GM18951 (cell line): ENCODE measurements around the gene BNC2.
"Not testable (repeated sequence)": the region's sequence is repeated elsewhere in the genome, so short reads cannot be mapped to it uniquely, and the experiment has no call there.

ENCODE experiments used
- POLR2A ChIP-seq: IDR thresholded peaks from 4 replicates; pipeline ENCODE4 v1.6.1; 2011; ENCODE audit warnings: mild to moderate bottlenecking; ENCODE audit not compliant: insufficient read length, insufficient read depth; ENCODE audit errors: extremely low read depth
- in situ Hi-C: fragments of 300-500 bp; cut with MboI; formaldehyde crosslinking; loops from one replicate; pipeline ENCODE4 v1.12.0; 2022; ENCODE audit warnings: low sequenced_read_pairs, mixed read lengths, inconsistent platforms; ENCODE audit not compliant: unreplicated experiment

The BNC2 gene

GRCh38 chr9:16555802-16556201 lies 314.7 kb downstream of the BNC2 start:
- TF ChIP-seq POLR2A, result no peak
- in situ Hi-C loops, result no loop called here

- in situ Hi-C loops, result no loop called here
These were observed 316.5 kb downstream of the BNC2 start for GRCh38 chr9:16553869-16554540.

GRCh38 chr9:16552252-16552651 lies 318.2 kb downstream of the BNC2 start:
- in situ Hi-C loops, result no loop called here
- no peak for TF ChIP-seq POLR2A

More at GRCh38 chr9:16553869-16554540, 316.5 kb downstream of the BNC2 start:
- no peak for TF ChIP-seq POLR2A

- in situ Hi-C loops, result no loop called here
- TF ChIP-seq POLR2A, result no peak
These were observed 318.8 kb downstream of the BNC2 start for GRCh38 chr9:16551692-16552091.

- TF ChIP-seq POLR2A, result no peak
- in situ Hi-C loops, result no loop called here
These were observed 324.8 kb downstream of the BNC2 start for GRCh38 chr9:16545639-16546038.

- in situ Hi-C loops, result no loop called here
- TF ChIP-seq POLR2A, result no peak
These were observed 325.6 kb downstream of the BNC2 start for GRCh38 chr9:16544842-16545241.

- no peak for TF ChIP-seq POLR2A
- in situ Hi-C loops, result no loop called here
These were observed 326.8 kb downstream of the BNC2 start for GRCh38 chr9:16543686-16544085.

GRCh38 chr9:16543225-16543624 lies 327.2 kb downstream of the BNC2 start:
- in situ Hi-C loops, result no loop called here
- no peak for TF ChIP-seq POLR2A

GRCh38 chr9:16542290-16542689 lies 328.2 kb downstream of the BNC2 start:
- in situ Hi-C loops, result no loop called here
- TF ChIP-seq POLR2A, result no peak

- in situ Hi-C loops, result no loop called here
- no peak for TF ChIP-seq POLR2A
These were observed 329.5 kb downstream of the BNC2 start for GRCh38 chr9:16540743-16541613.

GRCh38 chr9:16539626-16540025 lies 330.8 kb downstream of the BNC2 start:
- in situ Hi-C loops, result not testable (repeated sequence)

GRCh38 chr9:16535555-16535954 lies 334.9 kb downstream of the BNC2 start:
- in situ Hi-C loops, result no loop called here
- no peak for TF ChIP-seq POLR2A

GRCh38 chr9:16532681-16533450 lies 337.6 kb downstream of the BNC2 start:
- in situ Hi-C loops, result no loop called here
- TF ChIP-seq POLR2A, result no peak
